ENCODE measurements around the gene TGFB3. TPM values are rescaled to one million over a fixed set of nuclear protein-coding genes. Genes with fewer than 3 reads are reported as not detected.

TGFB3 gene
- total and polyA plus RNA-seq, 2 donors (not counting 3 experiments of a cell fraction or from before 2014, with no cell fraction given) = 5.3 to 5.4 TPM

GRCh38 chr14:75991753-75992152 is 10.0 kb upstream of the TGFB3 start:
- peaks cover 30% of the 10 kb centered on the region for H3K4me1 ChIP-seq (ENCODE audit: control insufficient read depth, extremely low read depth, insufficient read depth, low read length)
- FAIRE-seq = no peak
- ChIA-PET CTCF (interaction anchor here (1.9 kb wide), 1 partner anchor 9 kb away, joined by 4 read pairs; the partner anchor contains the start of gene TGFB3), POLR2A (no interaction called here)
- H3K36me3 ChIP-seq (ENCODE audit: control insufficient read depth in 2 of 2, extremely low read depth in 1 of 2, insufficient read depth in 2 of 2, low read length in 2 of 2) = peaks cover 0 to 9% of the 10 kb centered on the region in 2 experiments
- no peak overlapping the region for H3K4me3 ChIP-seq (replicated peaks in 1 of 3; ENCODE audit: insufficient read depth in 1 of 3, low read depth in 1 of 3, low read length in 3 of 3)
- intact Hi-C loops (cut with micrococcal nuclease) = no loop called here
- no peak for DNase-seq (ENCODE audit: low read depth, low spot score)
- dilution Hi-C loops (cut with MboI; ENCODE audit: extremely low pct_ligation_motif_present, low sequenced_read_pairs) = loop anchor here (25.0 kb wide), 1 partner anchor 279 kb away; no protein-coding TSS in a partner anchor
- no peak overlapping the region for H3K4me2 ChIP-seq (ENCODE audit: insufficient read depth, low read length)
- BruUV-seq (replicated peaks) = no TSS peak
- H4K20me1 ChIP-seq (replicated peaks; ENCODE audit: control insufficient read depth, extremely low read depth, insufficient read depth, low read length) = no peaks in the 10 kb centered on the region
- no peak overlapping the region for H3K9ac ChIP-seq (replicated peaks; ENCODE audit: extremely low read depth, insufficient read depth, low read length)
- H3K79me2 ChIP-seq (ENCODE audit: control insufficient read depth, insufficient read depth, low read length) = no peaks in the 10 kb centered on the region
- no peak overlapping the region for H2AFZ ChIP-seq (ENCODE audit: low read depth, low read length)
- H3K9me1 ChIP-seq (replicated peaks; ENCODE audit: control insufficient read depth, extremely low read depth, insufficient read depth, low read length) = no peaks in the 10 kb centered on the region
- no peak overlapping the region for H3K27ac ChIP-seq (ENCODE audit: insufficient read depth, low read depth, low read length)
- no peaks in the 10 kb centered on the region for H3K9me3 ChIP-seq (replicated peaks; ENCODE audit: control insufficient read depth, insufficient read depth, low read length)
- no peak for TF ChIP-seq MYC (IDR thresholded peaks at IDR 0.05; ENCODE audit: low read depth, low read length)
- TF ChIP-seq CTCF (IDR thresholded peaks at IDR 0.05; ENCODE audit: extremely low read depth in 1 of 2, insufficient read depth in 1 of 2, low read depth in 1 of 2, low read length in 2 of 2) = no peak
- TF ChIP-seq GATA2 (IDR thresholded peaks at IDR 0.05; ENCODE audit: insufficient read depth, insufficient read length, low read depth, low read length) = no peak
- TF ChIP-seq, protein P1, sequence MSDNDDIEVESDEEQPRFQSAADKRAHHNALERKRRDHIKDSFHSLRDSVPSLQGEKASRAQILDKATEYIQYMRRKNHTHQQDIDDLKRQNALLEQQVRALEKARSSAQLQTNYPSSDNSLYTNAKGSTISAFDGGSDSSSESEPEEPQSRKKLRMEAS (IDR thresholded peaks at IDR 0.05; ENCODE audit: insufficient read depth, insufficient read length) = no peak
- no peak for TF ChIP-seq EZH2 (IDR thresholded peaks at IDR 0.05; ENCODE audit: borderline replicate concordance, low read depth, low read length, severe bottlenecking)
- no peak for TF ChIP-seq POLR2AphosphoS5 (IDR thresholded peaks at IDR 0.05; ENCODE audit: insufficient read depth, low read depth, low read length)
- no peaks in the 10 kb centered on the region for H3K27me3 ChIP-seq (ENCODE audit: control insufficient read depth in 2 of 2, insufficient read depth in 2 of 2, low read length in 2 of 2)
